Middle frontal gyrus (tissue), 1 donor: ENCODE measurements around the gene DCTN2.
"Not testable (repeated sequence)": the region's sequence is repeated elsewhere in the genome, so short reads cannot be mapped to it uniquely, and the experiment has no call there.

Experiments used
- DNase-seq: peaks from one replicate; pipeline ENCODE4 v3.0.0-alpha.2; 2015; ENCODE audit warnings: low spot score; ENCODE audit errors: extremely low spot score

DCTN2 gene

DNA sequence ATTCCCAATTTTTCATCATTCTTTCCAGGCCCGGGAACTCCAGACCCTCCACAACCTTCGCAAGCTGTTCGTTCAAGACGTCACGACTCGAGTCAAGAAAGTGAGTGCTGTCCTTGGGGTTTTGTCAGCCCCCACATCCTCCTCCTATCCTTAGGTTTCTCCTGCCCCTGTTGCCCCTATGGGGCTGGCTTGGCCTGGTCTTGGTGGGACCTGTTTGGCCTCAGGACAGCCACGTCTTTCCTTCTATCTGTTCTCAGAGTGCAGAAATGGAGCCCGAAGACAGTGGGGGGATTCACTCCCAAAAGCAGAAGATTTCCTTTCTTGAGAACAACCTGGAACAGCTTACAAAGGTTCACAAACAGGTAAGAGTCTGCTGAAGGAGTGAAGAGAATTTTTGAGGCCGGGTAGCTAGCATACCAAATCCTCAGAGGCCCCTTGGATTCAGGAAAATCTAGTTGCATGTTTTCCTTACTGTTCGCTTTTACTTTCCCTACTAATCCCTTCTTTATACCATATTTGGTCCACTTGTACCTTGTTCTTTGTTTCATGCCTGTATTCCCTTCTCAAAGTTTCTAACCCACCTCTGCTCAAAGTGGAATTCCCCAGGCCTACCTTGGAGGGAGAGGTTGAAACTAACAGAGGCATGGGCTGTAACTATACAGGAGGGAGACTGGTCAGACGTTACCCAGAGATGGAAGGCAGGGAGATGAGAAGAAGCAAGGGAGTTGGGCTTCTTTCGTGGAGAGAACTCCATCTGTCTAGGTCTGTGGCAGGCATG, 31.2 kb upstream of the DCTN2 start:
- no peak for DNase-seq

DNA sequence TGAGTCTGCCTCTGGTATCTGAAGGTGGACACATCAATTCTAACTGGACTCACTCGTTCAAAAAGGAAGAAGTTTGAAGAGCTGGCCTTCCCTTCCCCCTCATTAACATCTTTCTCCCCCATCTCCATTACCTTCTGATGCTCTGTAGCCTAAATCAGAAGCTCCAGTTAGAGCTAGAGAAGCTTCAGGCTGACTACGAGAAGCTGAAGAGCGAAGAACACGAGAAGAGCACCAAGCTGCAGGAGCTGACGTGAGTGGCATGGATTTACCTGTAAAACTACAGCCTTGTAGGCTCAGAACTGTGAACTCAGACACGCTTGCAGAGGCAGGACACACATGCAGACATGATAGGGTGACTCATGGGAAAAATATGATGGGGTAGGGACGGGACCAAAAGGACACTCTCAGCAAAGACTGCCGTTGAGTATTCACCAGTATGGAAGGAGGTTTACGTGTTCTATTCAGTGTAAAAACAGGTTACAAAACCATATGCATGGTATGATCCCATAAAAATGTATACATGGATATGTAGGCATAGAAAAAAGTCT, 29.7 kb upstream of the DCTN2 start:
- DNase-seq, result no peak

DNA sequence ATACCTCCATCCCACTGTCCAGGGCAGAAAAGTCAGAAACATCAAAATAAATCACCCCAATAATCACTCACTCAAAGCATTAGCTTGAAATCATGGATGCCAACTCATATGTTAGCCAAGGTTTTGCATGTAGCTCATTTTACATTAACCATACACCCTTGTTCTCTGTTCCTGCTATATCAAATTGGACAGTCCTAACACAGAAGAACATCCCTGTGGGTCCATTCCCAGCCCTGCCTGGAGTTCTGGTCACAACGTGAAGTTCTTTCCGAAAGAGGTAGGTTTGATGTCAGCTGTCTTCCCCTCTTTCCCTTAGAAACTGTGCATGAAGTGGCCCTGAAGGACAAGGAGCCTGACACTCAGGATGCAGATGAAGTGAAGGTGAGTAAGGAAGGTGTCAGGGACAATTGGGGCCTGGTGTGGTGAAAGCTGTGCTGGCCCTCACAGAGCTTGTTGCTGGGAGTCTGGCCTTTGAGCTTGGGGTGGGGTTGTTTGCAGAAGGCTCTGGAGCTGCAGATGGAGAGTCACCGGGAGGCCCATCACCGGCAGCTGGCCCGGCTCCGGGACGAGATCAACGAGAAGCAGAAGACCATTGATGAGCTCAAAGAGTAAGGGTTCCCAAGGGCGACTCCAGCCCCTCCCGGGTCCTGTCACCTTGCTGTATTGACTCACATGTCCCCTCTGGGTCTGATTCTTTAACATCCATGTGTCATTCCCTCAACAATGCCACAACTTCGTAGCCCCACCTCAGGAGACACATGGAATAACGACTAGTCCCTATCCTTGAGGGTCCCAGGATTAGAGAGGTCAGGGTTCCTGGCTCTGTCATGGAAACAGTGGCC, 29.0 kb upstream of the DCTN2 start:
- DNase-seq, result no peak

DNA sequence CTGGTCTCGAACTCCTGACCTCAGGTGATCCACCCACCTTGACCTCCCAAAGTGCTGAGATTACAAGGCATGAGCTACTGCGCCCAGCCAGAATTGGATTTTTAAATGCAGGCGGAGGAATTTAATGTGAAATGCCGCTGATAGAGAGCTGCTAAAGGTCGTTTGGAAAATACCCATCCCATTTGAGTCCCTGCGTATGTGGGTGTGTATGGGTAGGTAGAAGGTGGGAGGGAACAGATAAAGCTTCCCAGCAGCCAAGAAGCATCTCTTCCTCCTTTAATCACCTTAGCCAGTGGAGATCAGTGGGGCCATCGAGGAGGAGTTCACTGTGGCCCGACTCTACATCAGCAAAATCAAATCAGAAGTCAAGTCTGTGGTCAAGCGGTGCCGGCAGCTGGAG, 27.8 kb upstream of the DCTN2 start:
- DNase-seq, result no peak

DNA sequence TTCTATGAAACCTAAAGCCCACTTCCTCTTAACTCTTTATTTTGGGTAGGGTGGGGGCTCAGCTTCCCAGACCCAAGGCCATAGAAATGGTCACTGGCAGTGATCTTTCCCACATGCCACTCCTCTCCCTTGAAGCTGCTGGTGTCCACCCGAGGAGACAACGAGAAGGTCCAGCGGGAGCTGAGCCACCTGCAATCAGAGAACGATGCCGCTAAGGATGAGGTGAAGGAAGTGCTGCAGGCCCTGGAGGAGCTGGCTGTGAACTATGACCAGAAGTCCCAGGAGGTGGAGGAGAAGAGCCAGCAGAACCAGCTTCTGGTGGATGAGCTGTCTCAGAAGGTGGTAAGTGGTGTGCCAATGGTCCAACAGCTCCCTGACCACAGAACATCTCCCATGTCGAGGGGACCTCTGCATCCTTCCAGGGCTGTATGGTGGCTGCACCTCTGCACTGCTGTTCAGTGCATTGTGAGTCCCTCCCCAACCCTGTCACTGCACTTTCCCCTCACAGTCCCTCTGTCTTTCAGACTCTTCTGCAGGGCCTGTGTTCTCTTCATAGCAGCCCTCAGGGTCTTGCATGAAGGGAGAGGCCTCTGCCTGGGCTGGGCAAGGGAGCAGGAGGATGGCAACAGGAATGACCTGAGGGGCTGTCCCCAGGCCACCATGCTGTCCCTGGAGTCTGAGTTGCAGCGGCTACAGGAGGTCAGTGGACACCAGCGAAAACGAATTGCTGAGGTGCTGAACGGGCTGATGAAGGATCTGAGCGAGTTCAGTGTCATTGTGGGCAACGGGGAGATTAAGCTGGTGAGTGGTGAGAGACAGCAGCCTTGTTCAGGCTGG, 25.2 kb upstream of the DCTN2 start:
- no peak for DNase-seq

DNA sequence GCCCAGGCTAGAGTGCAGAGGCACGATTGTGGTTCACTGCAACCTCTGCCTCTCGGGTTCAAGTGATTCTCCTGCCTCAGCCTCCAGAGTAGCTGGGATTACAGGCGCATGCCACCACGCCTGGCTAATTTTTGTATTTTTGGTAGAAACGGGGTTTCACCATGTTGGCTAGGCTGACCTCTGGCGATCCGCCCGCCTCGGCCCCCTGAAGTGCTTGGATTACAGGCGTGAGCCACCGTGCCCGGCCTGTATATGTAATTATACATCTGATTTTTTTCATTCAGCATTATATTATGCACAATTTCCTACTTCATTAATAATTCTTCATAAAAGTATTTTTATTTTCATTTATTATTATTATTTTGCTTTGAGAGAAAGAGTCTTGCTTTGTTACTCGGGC, 23.4 kb upstream of the DCTN2 start:
- not testable (repeated sequence) for DNase-seq

DNA sequence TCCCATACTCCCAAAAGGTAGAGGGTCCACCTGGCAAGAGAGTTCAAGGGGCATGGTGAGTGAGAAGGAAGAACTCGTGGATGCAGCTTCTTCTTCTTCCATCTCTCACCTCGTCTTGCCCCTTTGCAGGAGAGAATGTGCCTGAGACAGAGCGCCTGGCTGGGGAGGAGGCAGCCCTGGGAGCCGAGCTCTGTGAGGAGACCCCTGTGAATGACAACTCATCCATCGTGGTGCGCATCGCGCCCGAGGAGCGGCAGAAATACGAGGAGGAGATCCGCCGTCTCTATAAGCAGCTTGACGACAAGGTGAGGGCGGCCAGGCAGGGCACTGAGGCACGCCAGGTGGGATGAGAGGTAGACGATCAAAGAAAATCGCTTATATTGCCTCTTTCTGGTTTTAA, 22.9 kb upstream of the DCTN2 start:
- DNase-seq, result no peak

DNA sequence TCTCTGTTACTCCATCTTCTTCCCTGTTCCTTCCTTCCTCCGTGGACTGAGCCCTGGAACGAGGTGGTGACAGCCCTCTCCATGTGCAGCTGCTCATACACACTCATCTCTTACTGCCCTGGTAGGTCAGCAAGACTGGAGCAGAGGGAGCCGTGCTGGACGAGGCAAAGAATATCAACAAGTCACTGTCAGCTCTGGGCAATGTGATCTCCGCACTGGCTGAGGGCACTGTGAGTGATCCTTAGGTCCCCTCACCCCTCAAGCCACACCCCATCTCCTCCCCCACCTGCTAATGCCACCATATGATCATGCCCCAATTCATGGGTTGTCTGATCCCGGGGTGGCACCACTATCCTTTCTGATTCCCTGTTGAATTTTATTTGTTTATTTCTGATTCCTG, 21.8 kb upstream of the DCTN2 start:
- DNase-seq, result no peak

DNA sequence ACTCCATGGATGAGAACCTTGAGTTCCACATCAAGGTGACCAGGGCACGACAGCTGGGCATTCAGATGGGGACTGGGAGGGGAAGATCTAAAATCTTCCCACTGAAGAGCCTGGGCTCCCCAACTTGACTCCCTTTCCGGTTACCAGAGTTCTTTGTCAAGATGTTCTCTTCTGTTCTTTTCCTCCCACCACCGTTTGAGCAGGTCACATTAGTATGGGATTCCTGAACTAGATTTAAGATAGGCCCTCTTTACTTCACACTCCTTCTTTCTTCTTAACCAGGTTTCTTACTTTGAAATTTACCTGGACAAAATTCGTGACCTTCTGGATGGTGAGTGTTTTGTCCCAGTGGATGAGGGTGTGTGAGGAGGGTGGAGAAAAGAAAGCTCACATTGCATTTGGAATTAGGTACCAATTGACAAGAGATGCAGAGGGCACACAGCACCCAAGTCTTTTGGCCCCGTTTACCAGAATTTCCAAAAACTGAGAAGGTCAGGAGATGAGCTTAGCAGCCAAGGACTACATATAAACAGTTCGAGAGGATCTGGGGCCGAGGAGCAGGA, 17.3 kb upstream of the DCTN2 start:
- DNase-seq, result no peak

DNA sequence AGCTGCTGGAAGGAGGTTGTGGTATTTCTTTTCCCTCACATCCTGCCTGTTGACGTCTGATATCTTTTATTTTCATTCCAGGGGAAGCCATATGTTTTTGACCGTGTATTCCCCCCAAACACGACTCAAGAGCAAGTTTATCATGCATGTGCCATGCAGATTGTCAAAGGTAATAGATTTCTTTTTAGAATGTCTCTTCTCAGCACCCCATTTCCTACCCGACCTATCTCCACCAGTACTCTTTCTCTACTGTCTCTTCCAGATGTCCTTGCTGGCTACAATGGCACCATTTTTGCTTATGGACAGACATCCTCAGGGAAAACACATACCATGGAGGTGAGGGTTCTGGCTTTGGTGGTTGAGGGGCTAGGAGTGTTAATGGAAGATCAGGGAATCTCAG, 16.4 kb upstream of the DCTN2 start:
- DNase-seq, result no peak

DNA sequence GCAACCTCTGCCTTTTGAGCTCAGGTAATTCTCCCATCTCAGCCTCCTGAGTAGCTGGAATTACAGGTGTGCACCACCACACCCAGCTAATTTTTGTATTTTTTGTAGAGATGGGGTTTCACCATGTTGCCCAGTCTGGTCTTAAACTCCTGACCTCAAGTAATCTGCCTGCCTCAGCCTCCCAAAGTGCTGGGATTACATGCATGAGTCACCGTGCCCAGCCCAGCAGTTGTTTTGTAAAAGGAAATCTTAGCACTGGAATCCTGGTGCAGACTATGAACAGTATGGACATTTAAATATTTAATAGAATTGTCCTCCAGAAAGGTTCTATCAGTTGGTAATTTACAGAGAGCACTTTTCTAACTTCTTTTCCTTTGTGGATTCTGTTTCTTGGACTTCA, 14.1 kb upstream of the DCTN2 start:
- DNase-seq, result not testable (repeated sequence)

DNA sequence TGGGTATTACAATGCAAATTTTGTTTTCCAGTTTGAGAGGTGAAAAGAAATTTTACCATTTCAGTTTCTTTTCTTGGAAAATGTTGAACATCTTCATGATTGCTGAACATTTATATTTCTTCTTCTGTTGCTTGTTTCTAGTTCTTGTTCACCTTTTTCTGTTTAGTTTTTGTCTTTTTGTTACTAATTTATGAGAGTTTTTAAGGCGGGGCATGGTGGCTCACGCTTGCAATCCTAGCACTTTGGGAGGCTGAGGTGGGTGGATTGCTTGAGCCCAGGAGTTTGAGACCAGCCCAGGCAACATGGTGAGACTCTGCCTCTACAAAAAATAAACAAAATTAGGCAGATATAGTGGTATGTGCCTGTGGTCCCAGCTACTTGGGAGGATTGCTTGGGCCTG, 13.5 kb upstream of the DCTN2 start:
- no peak for DNase-seq

DNA sequence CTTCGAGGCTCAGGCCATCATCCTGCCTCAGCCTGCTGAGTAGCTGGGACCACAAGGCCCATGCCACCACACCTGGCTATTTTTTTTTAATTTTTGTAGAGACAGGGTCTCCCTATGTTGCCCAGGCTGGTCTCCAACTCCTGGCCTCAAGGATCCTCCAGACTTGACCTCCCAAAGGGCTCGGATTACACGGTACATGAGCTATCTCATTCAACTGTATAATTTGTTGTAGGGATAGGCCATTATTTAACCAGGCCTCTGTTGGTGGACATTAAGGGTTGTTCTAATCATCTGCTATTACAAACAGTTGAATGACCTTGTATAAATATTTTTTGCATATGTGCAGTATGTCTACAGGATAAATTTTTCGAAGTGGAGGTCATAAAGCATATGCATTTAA, 11.9 kb upstream of the DCTN2 start:
- no peak for DNase-seq

DNA sequence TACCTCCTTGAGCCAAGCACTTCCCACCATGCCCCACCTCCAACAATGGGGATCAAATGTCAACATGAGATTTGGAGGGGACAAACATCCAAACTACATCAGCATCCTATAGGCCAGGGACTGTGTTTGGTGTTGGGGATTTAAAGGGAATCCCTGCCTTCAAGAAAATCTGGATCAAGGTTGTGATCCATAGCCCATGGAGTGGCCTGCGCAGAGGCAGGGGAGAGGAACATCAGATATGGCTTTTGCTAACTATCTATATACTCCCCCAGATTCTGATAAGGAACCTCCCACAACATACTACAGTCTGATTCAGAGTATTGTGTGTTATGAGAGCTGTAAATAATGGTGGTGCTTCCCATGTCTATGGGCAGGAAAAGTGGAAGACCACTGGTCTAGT, 7.9 kb upstream of the DCTN2 start:
- no peak for DNase-seq

DNA sequence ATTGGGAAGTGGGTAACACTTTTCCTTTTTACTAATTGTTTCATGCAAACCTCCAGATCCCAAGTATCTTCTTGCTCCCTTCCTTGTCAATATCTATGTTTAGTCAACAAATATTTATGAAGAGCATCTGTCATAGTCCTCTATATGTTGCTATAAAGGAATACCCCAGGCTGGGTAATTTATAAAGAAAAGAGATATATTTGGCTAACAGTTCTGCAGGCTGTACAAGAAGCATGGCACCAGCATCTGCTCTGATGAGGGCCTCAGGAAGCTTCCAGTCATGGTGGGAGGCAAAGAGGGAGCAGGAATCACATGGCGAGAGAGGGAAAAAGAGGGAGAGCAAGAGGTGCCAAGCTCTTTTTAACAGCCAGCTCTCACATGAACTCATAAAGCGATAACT, 7.5 kb upstream of the DCTN2 start:
- no peak for DNase-seq

DNA sequence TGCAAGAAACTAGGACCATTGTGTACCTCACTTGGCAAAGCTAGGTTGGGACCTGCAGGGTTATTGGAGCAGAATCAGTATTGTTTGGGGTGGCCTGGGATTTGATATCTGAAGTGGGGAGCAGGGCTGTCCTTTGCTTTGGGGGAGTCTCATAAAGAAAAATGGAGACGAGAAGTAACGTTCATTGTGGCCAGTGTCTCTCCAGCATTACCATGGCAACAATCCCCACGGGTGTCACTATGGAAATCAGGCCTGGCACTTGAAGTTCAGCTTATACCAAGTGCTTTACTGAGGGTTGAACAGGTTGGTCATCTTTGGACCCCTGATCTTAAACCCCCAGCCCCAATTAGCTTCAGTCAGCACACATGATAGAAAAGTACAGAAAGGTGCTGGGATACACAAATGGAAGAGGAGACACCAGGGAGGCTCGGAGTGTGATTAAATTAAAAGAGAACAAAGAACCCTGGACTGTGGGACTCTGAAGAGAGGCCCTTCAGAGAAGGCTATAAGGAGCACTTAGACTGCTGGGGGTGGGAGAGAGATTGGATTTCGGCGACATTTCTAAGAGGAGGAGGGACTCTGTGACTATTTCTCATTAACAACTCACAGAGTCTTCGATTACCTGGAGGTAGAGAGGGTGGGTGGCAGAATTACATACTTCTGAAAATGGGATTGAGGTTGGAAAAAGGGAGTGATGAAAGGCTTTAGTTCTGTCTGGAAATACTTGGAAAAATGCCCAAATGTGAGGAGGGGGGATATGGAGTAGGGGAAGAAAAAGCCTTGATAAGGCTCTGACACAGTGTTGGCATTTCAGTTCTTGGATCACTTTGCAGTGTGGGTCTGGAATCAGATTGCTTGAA, 6.6 kb upstream of the DCTN2 start:
- no peak for DNase-seq

DNA sequence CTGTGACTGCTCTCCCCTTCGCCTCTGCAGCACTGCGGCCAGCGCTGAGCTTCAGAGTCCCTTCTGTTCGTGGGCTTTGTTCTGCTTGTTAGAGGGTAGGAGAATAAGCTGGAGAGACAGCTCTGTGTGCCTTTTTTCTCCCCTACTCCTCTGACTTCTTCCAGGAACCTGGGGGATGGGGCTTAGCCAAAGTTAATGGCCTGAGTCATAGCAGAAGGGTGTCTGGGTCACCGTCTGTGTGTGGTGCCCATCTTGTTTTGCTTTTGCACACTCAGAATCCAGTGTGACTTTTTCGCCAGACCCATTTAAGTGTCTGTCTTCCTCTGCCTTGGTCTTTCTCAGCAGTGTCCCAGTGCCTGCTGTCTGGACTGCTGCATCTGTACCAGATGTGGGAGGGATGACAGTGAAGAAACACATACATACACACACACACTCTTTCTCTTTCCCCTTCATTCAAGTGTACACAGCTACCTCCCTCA, 5.9 kb upstream of the DCTN2 start:
- DNase-seq, result no peak

DNA sequence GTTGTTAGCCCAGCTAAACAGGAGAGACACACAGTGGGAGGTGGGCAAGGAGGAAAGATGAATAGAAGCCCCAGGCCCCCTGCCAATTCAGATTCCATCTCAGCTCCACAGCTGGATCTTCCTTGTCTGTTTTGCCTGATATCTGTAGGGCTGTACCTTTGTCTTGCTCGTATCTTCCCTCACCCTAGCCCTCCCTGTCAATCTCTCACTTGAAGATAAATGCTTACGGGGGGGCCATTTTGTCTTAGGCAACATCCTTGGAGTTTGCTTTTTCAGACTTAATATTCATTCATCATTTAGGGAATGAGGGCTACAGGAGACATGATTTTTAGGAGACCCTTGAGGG, 5.3 kb upstream of the DCTN2 start:
- no peak for DNase-seq

DNA sequence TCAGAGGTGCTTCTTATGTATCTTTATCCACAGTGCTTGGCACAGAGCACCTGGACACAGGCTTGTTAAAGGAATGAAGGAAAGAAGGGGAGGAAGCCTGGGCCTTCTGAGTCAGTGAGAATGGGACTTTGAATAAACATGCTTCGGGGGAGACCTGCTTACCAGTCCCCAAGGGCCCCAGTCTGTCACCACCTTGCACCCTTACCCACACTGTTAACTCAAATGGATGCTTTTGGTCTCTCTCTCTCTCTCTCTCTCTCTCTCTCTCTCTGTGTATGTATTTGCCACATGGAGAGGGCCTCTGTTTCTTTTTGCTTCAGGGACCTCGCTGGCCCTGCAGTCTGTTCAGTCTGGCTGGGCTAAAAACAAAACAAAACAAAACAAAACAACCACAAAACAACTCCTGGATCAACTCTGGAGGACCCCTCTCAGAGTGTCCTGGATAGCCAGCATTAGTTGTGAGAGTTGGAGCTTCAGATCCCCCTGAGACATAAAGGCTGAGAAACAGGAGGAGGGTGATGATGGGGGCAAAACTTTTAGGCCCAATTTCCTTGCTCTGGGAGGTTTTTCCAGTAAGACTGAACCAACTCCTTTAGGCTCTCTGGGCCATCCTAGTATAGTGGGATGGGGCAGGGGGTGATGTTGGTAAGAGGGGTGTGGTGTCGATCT, 4.8 kb upstream of the DCTN2 start:
- no peak for DNase-seq
